MM.1S (cell line): Measurements from ENCODE around the gene LARP6.

Experiments used
- DNase-seq: peaks from one replicate; pipeline ENCODE4 v3.0.0-alpha.2; 2015
- H2AFZ ChIP-seq: fragments of 300-600 bp; sonication (generic); 2 replicates; pipeline ENCODE4 v1.6.0; 2016; ENCODE audit warnings: antibody characterized with exemption, low read length
- H3F3A ChIP-seq: fragments of 300-600 bp; sonication (generic); 2 replicates; pipeline ENCODE4 v1.6.1; 2016; ENCODE audit warnings: mild to moderate bottlenecking, antibody characterized with exemption, low read length, moderate library complexity, mixed read lengths; ENCODE audit not compliant: insufficient read depth
- H3K27ac ChIP-seq: fragments of 300-600 bp; sonication (generic); 2 replicates; pipeline ENCODE4 v1.5.1; 2016; ENCODE audit warnings: mild to moderate bottlenecking, low read length
- H3K27me3 ChIP-seq: fragments of 300-600 bp; sonication (generic); replicated peaks from 2 replicates; pipeline ENCODE4 v1.6.0; 2016; ENCODE audit warnings: low read length; ENCODE audit not compliant: insufficient read depth
- H3K36me3 ChIP-seq: fragments of 300-600 bp; sonication (generic); replicated peaks from 2 replicates; pipeline ENCODE4 v1.6.1; 2016; ENCODE audit warnings: mild to moderate bottlenecking, low read length, mixed read lengths; ENCODE audit not compliant: insufficient read depth
- H3K4me1 ChIP-seq: fragments of 300-600 bp; sonication (generic); 2 replicates; pipeline ENCODE4 v1.6.1; 2016; ENCODE audit warnings: low read length, mixed read lengths
- H3K4me2 ChIP-seq: fragments of 300-600 bp; sonication (generic); 2 replicates; pipeline ENCODE4 v1.6.0; 2016; ENCODE audit warnings: low read depth, low read length
- H3K4me3 ChIP-seq: fragments of 300-600 bp; sonication (generic); 2 replicates; pipeline ENCODE4 v1.5.1; 2016; ENCODE audit warnings: low read length, mixed read lengths
- H3K79me2 ChIP-seq: fragments of 300-600 bp; sonication (generic); 2 replicates; pipeline ENCODE4 v1.6.1; 2016; ENCODE audit warnings: mixed run types, low read length, mixed read lengths
- H3K9ac ChIP-seq: fragments of 300-600 bp; sonication (generic); 2 replicates; pipeline ENCODE4 v1.6.1; 2016; ENCODE audit warnings: low read length, mixed read lengths
- H3K9me2 ChIP-seq: fragments of 300-600 bp; sonication (generic); replicated peaks from 2 replicates; pipeline ENCODE4 v1.6.1; 2016; ENCODE audit warnings: mild to moderate bottlenecking, low read length, mixed read lengths; ENCODE audit not compliant: insufficient read depth
- H3K9me3 ChIP-seq: fragments of 300-600 bp; sonication (generic); replicated peaks from 2 replicates; pipeline ENCODE4 v1.6.1; 2016; ENCODE audit warnings: mild to moderate bottlenecking, low read length, mixed read lengths; ENCODE audit not compliant: insufficient read depth
- H4K20me1 ChIP-seq: fragments of 300-600 bp; sonication (generic); 2 replicates; pipeline ENCODE4 v1.6.1; 2016; ENCODE audit warnings: mild to moderate bottlenecking, low read length, moderate library complexity, mixed read lengths; ENCODE audit not compliant: insufficient read depth
- CTCF ChIP-seq: fragments of 300-600 bp; sonication (generic); IDR thresholded peaks from 2 replicates; pipeline ENCODE4 v1.5.1; 2016; ENCODE audit warnings: antibody characterized with exemption, low read length, mixed read lengths
- EZH2 ChIP-seq: fragments of 300-600 bp; sonication (generic); optimal IDR thresholded peaks from 2 replicates; pipeline ENCODE3; 2017; ENCODE audit warnings: low read depth, mild to moderate bottlenecking, antibody characterized with exemption, low read length, mixed read lengths
- EZH2phosphoT487 ChIP-seq: fragments of 300-600 bp; sonication (generic); IDR thresholded peaks from 2 replicates; pipeline ENCODE4 v1.6.1; 2018; ENCODE audit warnings: antibody characterized with exemption, low read length

The LARP6 gene

DNA sequence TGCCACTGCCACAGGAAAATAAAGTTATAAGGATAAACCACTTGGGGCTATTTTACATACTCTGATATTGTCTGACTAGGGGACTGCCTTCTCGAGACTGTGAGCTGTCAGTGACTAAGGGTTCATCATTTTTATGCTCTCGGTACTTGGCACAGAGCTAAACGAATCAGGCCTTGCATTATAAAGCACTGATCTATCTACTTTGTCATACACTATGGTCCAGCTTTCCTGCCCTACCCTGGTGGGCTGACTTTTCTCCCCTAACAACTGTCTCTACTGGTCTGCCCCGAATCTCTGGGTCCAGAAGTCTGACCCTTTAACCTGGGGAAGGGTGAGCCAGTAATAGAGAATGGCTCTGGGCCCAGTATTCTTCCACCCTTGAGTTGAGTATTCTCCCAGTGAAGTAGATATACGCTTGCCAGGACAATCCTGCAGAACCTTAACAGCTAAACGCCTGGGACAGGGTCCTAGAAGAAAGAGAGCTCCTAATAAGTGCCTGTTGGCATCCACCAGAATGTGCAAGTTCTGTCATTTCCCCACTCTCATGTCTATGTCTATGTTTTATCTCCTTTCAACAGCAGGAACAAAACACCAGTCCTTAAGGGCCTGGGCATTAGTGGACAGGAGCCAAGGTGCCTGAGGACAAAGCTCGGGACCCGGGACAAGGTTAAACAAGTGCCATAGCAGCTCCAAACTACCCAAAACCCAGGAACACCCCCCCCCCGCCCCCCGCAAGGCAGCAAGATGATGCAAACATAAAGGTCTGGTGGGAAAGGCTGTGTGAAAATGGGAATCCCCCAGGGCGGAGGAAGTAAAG is 1.2 kb downstream of the LARP6 start:
- Histone ChIP-seq H4K20me1 (no peaks in the 10 kb centered on the region), H2AFZ (no peak overlapping the region), H3K4me1 (peaks cover 7% of the 10 kb centered on the region; the same call in 1 of the 2 replicates), H3K9me3 (no peaks in the 10 kb centered on the region), H3K9me2 (no peaks in the 10 kb centered on the region), H3K27ac (no peak overlapping the region), H3K79me2 (no peaks in the 10 kb centered on the region), H3K27me3 (no peaks in the 10 kb centered on the region), H3K4me3 (no peak overlapping the region), H3K36me3 (no peaks in the 10 kb centered on the region), H3K4me2 (no peak overlapping the region), H3K9ac (no peak overlapping the region), H3F3A (no peaks in the 10 kb centered on the region)
- TF ChIP-seq EZH2 = no peak
- TF ChIP-seq EZH2phosphoT487 = no peak
- no peak for TF ChIP-seq CTCF
- DNase-seq = no peak

DNA sequence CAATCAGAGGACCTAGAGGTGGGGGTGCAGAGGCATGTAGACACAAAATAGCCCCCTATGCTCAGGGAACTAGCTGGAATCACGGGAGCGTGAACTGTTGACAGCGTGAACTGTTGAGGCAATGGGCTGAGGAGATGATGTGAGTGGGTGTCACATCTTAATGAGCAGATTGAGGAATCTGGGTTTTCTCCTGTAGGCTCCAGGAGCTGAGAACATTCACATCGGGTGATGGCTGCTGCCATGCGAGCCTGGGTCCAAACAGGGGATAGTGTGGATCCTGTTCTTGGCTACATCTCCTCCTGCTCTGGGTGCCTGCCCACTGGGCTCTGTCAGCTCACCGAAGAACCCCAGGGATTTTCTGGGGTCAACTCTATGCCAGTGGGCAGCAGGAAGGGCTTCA is 2.1 kb downstream of the LARP6 start:
- Histone ChIP-seq H2AFZ (no peak overlapping the region), H3K36me3 (no peaks in the 10 kb centered on the region), H3F3A (no peaks in the 10 kb centered on the region), H4K20me1 (no peaks in the 10 kb centered on the region), H3K9me2 (no peaks in the 10 kb centered on the region), H3K9ac (no peak overlapping the region), H3K27ac (no peak overlapping the region), H3K4me1 (peaks cover 7% of the 10 kb centered on the region; the same call in 1 of the 2 replicates), H3K9me3 (no peaks in the 10 kb centered on the region), H3K27me3 (no peaks in the 10 kb centered on the region), H3K4me2 (no peak overlapping the region), H3K4me3 (no peak overlapping the region), H3K79me2 (no peaks in the 10 kb centered on the region)
- no peak for TF ChIP-seq EZH2
- TF ChIP-seq EZH2phosphoT487 = no peak
- TF ChIP-seq CTCF = no peak
- no peak for DNase-seq

GRCh38 chr15:70845602-70846360 is 8.2 kb downstream of the LARP6 start:
- DNase-seq = no peak
- H3F3A ChIP-seq = no peaks in the 10 kb centered on the region
- no peak overlapping the region for H2AFZ ChIP-seq
- H3K9me2 ChIP-seq = no peaks in the 10 kb centered on the region
- H3K4me1 ChIP-seq = no peaks in the 10 kb centered on the region
- no peak overlapping the region for H3K4me2 ChIP-seq
- H3K79me2 ChIP-seq = no peaks in the 10 kb centered on the region
- no peaks in the 10 kb centered on the region for H4K20me1 ChIP-seq
- H3K27me3 ChIP-seq = no peaks in the 10 kb centered on the region
- no peaks in the 10 kb centered on the region for H3K9me3 ChIP-seq
- no peak overlapping the region for H3K9ac ChIP-seq
- no peak overlapping the region for H3K27ac ChIP-seq
- H3K4me3 ChIP-seq = no peak overlapping the region
- TF ChIP-seq EZH2phosphoT487 (no peak), EZH2 (no peak), CTCF (no peak)
- no peaks in the 10 kb centered on the region for H3K36me3 ChIP-seq
